Measurements from ENCODE around the gene FNDC3B.

FNDC3B gene

GRCh38 chr3:172320468-172320867, 281.1 kb downstream of the FNDC3B start:
- ATAC-seq (replicated peaks) (no peak), DNase-seq (no peak)
- no peaks in the 10 kb centered on the region for H3K4me1 Mint-ChIP-seq (ENCODE audit: low read depth in 2 of 2)
- peaks cover 16% of the 10 kb centered on the region for H3K36me3 Mint-ChIP-seq (ENCODE audit: insufficient read depth)
- no peaks in the 10 kb centered on the region for H3K27me3 Mint-ChIP-seq
- H3K4me3 Mint-ChIP-seq = no peak overlapping the region
- H3K27ac Mint-ChIP-seq = peak overlapping the region in 1 of 2 donors; percentile 80
- H3K9me3 Mint-ChIP-seq = no peaks in the 10 kb centered on the region

DNA sequence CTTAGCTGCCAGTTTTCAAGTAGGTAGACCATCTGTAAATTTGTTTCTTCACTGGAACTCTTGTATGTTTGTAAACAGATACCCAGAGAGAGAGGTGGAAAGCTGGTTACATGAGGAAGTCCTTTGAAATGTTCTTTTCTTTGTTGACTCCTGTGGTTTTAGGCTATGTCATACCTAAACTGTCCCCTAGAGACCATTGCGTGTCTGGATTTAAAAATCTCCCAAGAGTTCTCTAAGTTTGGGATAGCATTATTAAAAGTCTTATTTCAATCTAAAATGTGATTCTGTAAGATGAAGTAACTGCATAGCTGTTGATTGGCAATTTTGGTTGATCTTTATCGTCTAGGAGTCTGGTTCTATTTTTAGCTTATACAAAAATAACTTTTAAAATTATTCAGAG, 281.7 kb downstream of the FNDC3B start:
- Mint-ChIP-seq H3K36me3 (ENCODE audit: insufficient read depth) (peaks cover 18% of the 10 kb centered on the region), H3K9me3 (no peaks in the 10 kb centered on the region), H3K27ac (no peak overlapping the region), H3K27me3 (no peaks in the 10 kb centered on the region), H3K4me3 (no peak overlapping the region), H3K4me1 (ENCODE audit: low read depth in 2 of 2) (no peaks in the 10 kb centered on the region)
- ATAC-seq (replicated peaks) = no peak
- no peak for DNase-seq

GRCh38 chr3:172323894-172324610, 284.7 kb downstream of the FNDC3B start:
- Mint-ChIP-seq H3K9me3 (no peaks in the 10 kb centered on the region), H3K27ac (no peak overlapping the region), H3K4me1 (ENCODE audit: low read depth in 2 of 2) (no peaks in the 10 kb centered on the region), H3K36me3 (ENCODE audit: insufficient read depth) (peaks cover 23% of the 10 kb centered on the region), H3K27me3 (no peaks in the 10 kb centered on the region), H3K4me3 (no peak overlapping the region)
- ATAC-seq (replicated peaks) (no peak), DNase-seq (no peak)

GRCh38 chr3:172324611-172325203, 285.3 kb downstream of the FNDC3B start:
- no peaks in the 10 kb centered on the region for H3K27me3 Mint-ChIP-seq
- ATAC-seq (replicated peaks) (no peak), DNase-seq (no peak)
- peak overlapping the region; percentile 31 to 59 for H3K27ac Mint-ChIP-seq
- peaks cover 17% of the 10 kb centered on the region for H3K36me3 Mint-ChIP-seq (ENCODE audit: insufficient read depth)
- no peaks in the 10 kb centered on the region for H3K4me1 Mint-ChIP-seq (ENCODE audit: low read depth in 2 of 2)
- H3K9me3 Mint-ChIP-seq = no peaks in the 10 kb centered on the region
- H3K4me3 Mint-ChIP-seq = no peak overlapping the region

DNA sequence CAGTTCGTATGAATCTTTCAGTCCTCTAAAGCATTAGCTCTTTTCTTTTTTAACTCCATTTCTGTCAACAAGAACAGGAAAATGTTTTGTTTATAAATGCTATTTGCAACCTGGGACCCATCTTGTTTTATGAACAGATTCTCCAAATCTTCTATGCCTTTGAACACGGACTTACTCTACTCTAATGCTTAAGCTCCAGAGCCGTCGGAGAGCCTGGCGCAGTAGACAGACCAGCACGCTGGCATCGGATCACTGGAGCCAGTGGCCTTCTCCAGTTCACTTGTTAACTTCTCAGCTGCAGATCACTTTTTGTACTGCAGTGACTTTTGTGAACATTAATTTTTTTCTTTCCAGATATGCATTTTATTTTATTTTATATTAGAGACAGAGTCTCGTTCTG, 286.1 kb downstream of the FNDC3B start:
- ATAC-seq (replicated peaks) (no peak), DNase-seq (no peak)
- no peak overlapping the region for H3K4me3 Mint-ChIP-seq
- H3K4me1 Mint-ChIP-seq (ENCODE audit: low read depth in 2 of 2) = no peaks in the 10 kb centered on the region
- no peaks in the 10 kb centered on the region for H3K27me3 Mint-ChIP-seq
- peaks cover 11% of the 10 kb centered on the region for H3K36me3 Mint-ChIP-seq (ENCODE audit: insufficient read depth)
- H3K27ac Mint-ChIP-seq = no peak overlapping the region
- no peaks in the 10 kb centered on the region for H3K9me3 Mint-ChIP-seq

GRCh38 chr3:172326993-172327392, 287.6 kb downstream of the FNDC3B start:
- DNase-seq = no peak
- peak overlapping the region in 1 of 2 donors; percentile 75 for H3K27ac Mint-ChIP-seq
- no peaks in the 10 kb centered on the region for H3K4me1 Mint-ChIP-seq (ENCODE audit: low read depth in 2 of 2)
- no peak for ATAC-seq (replicated peaks)
- H3K4me3 Mint-ChIP-seq = no peak overlapping the region
- H3K27me3 Mint-ChIP-seq = no peaks in the 10 kb centered on the region
- peaks cover 14% of the 10 kb centered on the region for H3K36me3 Mint-ChIP-seq (ENCODE audit: insufficient read depth)
- no peaks in the 10 kb centered on the region for H3K9me3 Mint-ChIP-seq

DNA sequence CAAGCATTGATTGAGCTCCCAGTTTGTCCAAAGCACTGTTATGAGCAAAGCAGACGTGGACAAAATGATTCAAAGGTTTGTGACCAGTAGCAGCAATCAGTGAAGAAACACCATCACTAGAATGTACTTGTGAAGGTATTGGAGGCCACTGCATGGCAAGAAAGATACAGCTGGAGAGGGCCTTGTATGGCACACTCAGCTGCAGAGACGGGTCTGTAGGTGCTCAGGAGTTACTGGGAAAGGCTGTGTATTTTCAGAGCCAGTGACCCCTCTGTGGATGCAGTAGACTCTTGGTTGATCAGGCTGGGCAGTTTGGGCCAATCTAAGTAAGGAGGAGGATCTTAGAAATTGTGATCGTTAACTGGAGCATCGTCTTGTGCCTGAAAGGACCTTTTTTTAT, 288.9 kb downstream of the FNDC3B start:
- no peak for DNase-seq
- no peak for ATAC-seq (replicated peaks)
- H3K4me3 Mint-ChIP-seq = no peak overlapping the region
- H3K4me1 Mint-ChIP-seq (ENCODE audit: low read depth in 2 of 2) = no peaks in the 10 kb centered on the region
- H3K27me3 Mint-ChIP-seq = no peaks in the 10 kb centered on the region
- peak overlapping the region in 1 of 2 donors; percentile 32 for H3K27ac Mint-ChIP-seq
- peaks cover 17% of the 10 kb centered on the region for H3K36me3 Mint-ChIP-seq (ENCODE audit: insufficient read depth)
- no peaks in the 10 kb centered on the region for H3K9me3 Mint-ChIP-seq

- no peak for DNase-seq
- ATAC-seq (replicated peaks) = no peak
- H3K27me3 Mint-ChIP-seq = no peaks in the 10 kb centered on the region
- peak overlapping the region in 1 of 2 donors; percentile 32 for H3K27ac Mint-ChIP-seq
- H3K9me3 Mint-ChIP-seq = no peaks in the 10 kb centered on the region
- peaks cover 0 to 4% of the 10 kb centered on the region in 2 donors for H3K4me1 Mint-ChIP-seq (ENCODE audit: low read depth in 2 of 2)
- H3K4me3 Mint-ChIP-seq = no peak overlapping the region
- peaks cover 24% of the 10 kb centered on the region for H3K36me3 Mint-ChIP-seq (ENCODE audit: insufficient read depth)
Observed at GRCh38 chr3:172329070-172329469, 289.7 kb downstream of the FNDC3B start.

DNA sequence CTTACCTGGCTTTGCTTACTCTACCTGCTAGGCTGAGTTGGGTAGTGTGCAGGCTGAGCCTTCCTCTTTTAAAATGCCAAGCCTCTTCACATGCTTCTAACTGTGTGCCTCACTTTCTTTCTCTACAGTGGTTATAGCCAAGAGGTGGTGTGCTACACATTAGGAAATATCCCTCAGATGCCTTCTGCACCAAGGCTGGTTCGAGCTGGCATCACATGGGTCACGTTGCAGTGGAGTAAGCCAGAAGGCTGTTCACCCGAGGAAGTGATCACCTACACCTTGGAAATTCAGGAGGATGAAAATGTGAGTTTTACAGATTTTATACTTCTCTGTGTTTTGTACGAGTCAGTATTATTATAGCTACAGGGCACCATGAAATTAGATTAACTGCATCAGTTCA, 291.0 kb downstream of the FNDC3B start:
- no peak for DNase-seq
- H3K9me3 Mint-ChIP-seq = no peaks in the 10 kb centered on the region
- H3K4me3 Mint-ChIP-seq = no peak overlapping the region
- peaks cover 28% of the 10 kb centered on the region for H3K36me3 Mint-ChIP-seq (ENCODE audit: insufficient read depth)
- ATAC-seq (replicated peaks) = no peak
- peaks cover 0 to 4% of the 10 kb centered on the region in 2 donors for H3K4me1 Mint-ChIP-seq (ENCODE audit: low read depth in 2 of 2)
- H3K27ac Mint-ChIP-seq = peak overlapping the region; percentile 18 to 23
- no peaks in the 10 kb centered on the region for H3K27me3 Mint-ChIP-seq

DNA sequence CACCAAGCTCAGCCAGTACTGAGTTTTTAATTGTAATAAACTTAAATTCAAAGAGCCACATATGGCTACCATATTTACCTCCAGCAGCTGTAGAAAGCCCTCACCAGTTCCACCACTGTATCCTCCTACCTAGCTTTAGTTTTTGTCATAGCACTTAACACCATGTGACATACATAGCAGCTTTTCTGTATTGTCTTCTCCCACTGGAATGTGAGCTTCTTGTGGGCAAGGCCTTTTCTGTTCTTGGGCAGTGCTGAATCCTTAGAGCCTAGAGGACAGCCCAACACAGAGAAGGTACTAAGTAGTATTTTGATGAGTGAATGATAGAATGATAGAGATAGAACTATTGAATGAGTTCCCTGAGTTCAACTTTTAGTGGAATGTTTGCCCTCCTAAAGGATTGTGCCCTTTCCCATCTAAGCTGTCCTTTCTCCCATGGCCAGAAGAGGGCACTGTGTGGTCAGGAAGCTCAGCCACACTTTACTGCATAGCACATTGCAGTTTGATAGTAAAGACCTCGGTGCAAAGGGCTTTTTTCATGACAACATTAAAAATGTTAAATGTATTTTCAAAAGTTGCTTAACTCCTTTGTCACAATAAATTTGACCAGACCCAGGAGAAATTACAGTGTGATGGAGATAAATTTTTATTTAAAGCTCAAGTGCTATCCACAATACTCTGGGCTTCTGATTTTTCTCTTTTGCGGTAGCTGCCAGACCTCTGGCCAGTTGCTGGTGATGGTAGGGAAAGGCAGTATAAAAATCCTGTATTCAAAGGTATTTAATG, 293.1 kb downstream of the FNDC3B start:
- ATAC-seq (replicated peaks) (peak; percentile 82), DNase-seq (peak; percentile 32 to 55 (median 48))
- H3K27me3 Mint-ChIP-seq = no peaks in the 10 kb centered on the region
- H3K4me3 Mint-ChIP-seq = no peak overlapping the region
- peaks cover 0 to 4% of the 10 kb centered on the region in 2 donors for H3K4me1 Mint-ChIP-seq (ENCODE audit: low read depth in 2 of 2)
- no peaks in the 10 kb centered on the region for H3K9me3 Mint-ChIP-seq
- no peak overlapping the region for H3K27ac Mint-ChIP-seq
- peaks cover 27% of the 10 kb centered on the region for H3K36me3 Mint-ChIP-seq (ENCODE audit: insufficient read depth)

DNA sequence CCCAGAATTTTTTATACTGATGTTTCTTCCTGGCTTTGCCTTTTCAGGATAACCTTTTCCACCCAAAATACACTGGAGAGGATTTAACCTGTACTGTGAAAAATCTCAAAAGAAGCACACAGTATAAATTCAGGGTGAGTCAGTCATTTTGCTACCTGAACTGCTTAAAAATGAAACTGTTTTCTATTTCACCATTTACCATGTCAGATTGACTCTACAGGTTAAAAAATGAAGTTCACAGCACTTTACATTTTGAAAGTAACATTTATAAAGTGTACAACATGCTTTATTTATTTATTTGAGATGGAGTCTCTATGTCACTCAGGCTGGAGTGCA, 293.6 kb downstream of the FNDC3B start:
- Mint-ChIP-seq H3K9me3 (no peaks in the 10 kb centered on the region), H3K27ac (no peak overlapping the region), H3K4me3 (no peak overlapping the region), H3K4me1 (ENCODE audit: low read depth in 2 of 2) (peaks cover 0 to 4% of the 10 kb centered on the region in 2 donors), H3K36me3 (ENCODE audit: insufficient read depth) (peaks cover 31% of the 10 kb centered on the region), H3K27me3 (no peaks in the 10 kb centered on the region)
- ATAC-seq (replicated peaks) (no peak), DNase-seq (no peak)

DNA sequence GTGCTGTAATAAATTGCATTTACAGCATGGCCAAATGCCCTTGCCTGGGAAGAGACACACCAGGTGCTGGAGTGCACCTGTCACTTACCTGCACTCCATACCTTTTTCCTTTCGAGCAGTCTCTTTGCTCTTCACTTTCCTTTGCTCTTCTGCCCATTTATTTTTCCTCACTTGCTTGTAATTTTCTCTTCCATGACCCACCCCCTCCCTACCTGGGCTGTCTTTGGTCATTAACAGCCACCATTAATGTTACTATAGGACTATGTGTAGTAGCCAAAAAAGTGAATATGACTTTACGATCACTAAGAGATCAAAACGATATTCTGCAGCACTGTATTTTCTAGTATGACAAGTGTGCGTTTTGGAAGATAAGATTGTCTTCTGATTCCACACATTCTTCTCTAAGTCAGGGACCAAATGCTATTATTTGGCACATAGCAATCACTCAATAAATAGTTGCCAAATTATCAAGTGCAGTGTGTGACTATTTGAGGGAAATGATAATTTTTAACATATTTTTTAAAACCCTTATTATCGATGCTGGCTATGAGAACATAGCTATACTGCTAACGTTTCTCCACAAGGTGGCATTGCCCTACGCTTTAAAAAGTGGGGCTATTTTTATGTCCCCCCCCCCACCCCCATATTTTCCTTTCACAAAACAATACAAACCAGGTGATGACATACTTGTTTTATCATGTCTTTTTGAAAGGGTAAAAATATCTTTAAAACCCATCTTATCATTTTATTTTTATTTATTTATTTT, 294.5 kb downstream of the FNDC3B start:
- DNase-seq (no peak), ATAC-seq (replicated peaks) (no peak)
- no peak overlapping the region for H3K4me3 Mint-ChIP-seq
- peaks cover 36% of the 10 kb centered on the region for H3K36me3 Mint-ChIP-seq (ENCODE audit: insufficient read depth)
- no peaks in the 10 kb centered on the region for H3K9me3 Mint-ChIP-seq
- H3K4me1 Mint-ChIP-seq (ENCODE audit: low read depth in 2 of 2) = peaks cover 0 to 4% of the 10 kb centered on the region in 2 donors
- peak overlapping the region in 1 of 2 donors; percentile 31 for H3K27ac Mint-ChIP-seq
- H3K27me3 Mint-ChIP-seq = no peaks in the 10 kb centered on the region

- Mint-ChIP-seq H3K4me3 (no peak overlapping the region), H3K27ac (no peak overlapping the region), H3K9me3 (no peaks in the 10 kb centered on the region), H3K4me1 (ENCODE audit: low read depth in 2 of 2) (peaks cover 0 to 4% of the 10 kb centered on the region in 2 donors), H3K36me3 (ENCODE audit: insufficient read depth) (peaks cover 36% of the 10 kb centered on the region), H3K27me3 (no peaks in the 10 kb centered on the region)
- ATAC-seq (replicated peaks) (no peak), DNase-seq (no peak)
Observed at GRCh38 chr3:172334671-172335207, 295.4 kb downstream of the FNDC3B start.
